Liver (tissue), 3 donors: ENCODE measurements around the gene IRF4.
"Not testable (repeated sequence)": the region's sequence is repeated elsewhere in the genome, so short reads cannot be mapped to it uniquely, and the experiment has no call there.

Source experiments
- MAX ChIP-seq: IDR thresholded peaks from 2 replicates; pipeline ENCODE4 v1.6.1; 2016; ENCODE audit warnings: antibody characterized with exemption
- NR2F2 ChIP-seq: IDR thresholded peaks from 2 replicates; pipeline ENCODE4 v1.6.1; 2016; ENCODE audit warnings: antibody characterized with exemption
- RAD21 ChIP-seq, 2 donors: IDR thresholded peaks; 2 replicates each; pipeline ENCODE4 v1.6.1; 2016; ENCODE audit warnings: antibody characterized with exemption in 2 of 2, mild to moderate bottlenecking in 2 of 2
- RXRA ChIP-seq, 2 donors: IDR thresholded peaks; 2 replicates each; pipeline ENCODE4 v1.6.1; 2017 to 2018; ENCODE audit warnings: antibody characterized with exemption in 2 of 2, mild to moderate bottlenecking in 1 of 2
- TAF1 ChIP-seq: conservative IDR thresholded peaks from 2 replicates; pipeline ENCODE4 v1.6.1; 2016; ENCODE audit warnings: antibody characterized with exemption, mild to moderate bottlenecking
- TF ChIP-seq, protein P1 (sequence below): fragments of 150-350 bp; IDR thresholded peaks from 2 replicates; pipeline ENCODE4 v1.5.1; 2017; ENCODE audit warnings: improper control_type of control experiment, low read depth, low read length; ENCODE audit not compliant: missing input control
- TF ChIP-seq, protein P2 (sequence below): IDR thresholded peaks from 2 replicates; pipeline ENCODE4 v1.6.1; 2016; ENCODE audit warnings: antibody characterized with exemption, mild to moderate bottlenecking
- TF ChIP-seq, protein P3 (sequence below): IDR thresholded peaks from 2 replicates; pipeline ENCODE4 v1.6.1; 2016; ENCODE audit warnings: antibody characterized with exemption
- donor health status: healthy.
- donor health status: healthy.

DNA sequence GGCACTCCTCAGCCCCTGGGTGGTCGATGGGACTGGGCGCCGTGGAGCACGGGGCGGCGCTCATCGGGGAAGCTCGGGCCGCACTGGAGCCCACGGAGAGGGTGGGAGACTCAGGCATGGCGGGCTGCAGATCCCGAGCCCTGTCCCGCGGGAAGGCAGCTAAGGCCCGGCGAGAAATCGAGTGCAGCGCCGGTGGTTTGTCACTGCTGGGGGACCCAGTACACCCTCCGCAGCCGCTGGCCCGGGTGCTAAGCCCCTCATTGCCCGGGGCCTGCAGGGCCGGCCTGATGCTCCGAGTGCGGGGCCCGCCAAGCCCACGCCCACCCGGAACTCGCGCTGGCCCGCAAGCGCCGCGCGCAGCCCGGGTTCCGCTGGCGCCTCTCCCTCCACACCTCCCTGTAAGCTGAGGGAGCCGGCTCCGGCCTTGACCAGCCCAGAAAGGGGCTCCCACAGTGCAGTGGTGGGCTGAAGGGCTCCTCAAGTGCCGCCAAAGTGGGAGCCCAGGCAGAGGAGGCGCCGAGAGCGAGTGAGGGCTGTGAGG, 34.7 kb downstream of the IRF4 start:
- TF ChIP-seq MAX; TAF1; RXRA (IDR thresholded peaks at IDR 0.05); NR2F2; RAD21 (IDR thresholded peaks at IDR 0.05): not testable (repeated sequence)
- TF ChIP-seq, protein P1, sequence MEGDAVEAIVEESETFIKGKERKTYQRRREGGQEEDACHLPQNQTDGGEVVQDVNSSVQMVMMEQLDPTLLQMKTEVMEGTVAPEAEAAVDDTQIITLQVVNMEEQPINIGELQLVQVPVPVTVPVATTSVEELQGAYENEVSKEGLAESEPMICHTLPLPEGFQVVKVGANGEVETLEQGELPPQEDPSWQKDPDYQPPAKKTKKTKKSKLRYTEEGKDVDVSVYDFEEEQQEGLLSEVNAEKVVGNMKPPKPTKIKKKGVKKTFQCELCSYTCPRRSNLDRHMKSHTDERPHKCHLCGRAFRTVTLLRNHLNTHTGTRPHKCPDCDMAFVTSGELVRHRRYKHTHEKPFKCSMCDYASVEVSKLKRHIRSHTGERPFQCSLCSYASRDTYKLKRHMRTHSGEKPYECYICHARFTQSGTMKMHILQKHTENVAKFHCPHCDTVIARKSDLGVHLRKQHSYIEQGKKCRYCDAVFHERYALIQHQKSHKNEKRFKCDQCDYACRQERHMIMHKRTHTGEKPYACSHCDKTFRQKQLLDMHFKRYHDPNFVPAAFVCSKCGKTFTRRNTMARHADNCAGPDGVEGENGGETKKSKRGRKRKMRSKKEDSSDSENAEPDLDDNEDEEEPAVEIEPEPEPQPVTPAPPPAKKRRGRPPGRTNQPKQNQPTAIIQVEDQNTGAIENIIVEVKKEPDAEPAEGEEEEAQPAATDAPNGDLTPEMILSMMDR = not testable (repeated sequence)
- TF ChIP-seq, protein P2, sequence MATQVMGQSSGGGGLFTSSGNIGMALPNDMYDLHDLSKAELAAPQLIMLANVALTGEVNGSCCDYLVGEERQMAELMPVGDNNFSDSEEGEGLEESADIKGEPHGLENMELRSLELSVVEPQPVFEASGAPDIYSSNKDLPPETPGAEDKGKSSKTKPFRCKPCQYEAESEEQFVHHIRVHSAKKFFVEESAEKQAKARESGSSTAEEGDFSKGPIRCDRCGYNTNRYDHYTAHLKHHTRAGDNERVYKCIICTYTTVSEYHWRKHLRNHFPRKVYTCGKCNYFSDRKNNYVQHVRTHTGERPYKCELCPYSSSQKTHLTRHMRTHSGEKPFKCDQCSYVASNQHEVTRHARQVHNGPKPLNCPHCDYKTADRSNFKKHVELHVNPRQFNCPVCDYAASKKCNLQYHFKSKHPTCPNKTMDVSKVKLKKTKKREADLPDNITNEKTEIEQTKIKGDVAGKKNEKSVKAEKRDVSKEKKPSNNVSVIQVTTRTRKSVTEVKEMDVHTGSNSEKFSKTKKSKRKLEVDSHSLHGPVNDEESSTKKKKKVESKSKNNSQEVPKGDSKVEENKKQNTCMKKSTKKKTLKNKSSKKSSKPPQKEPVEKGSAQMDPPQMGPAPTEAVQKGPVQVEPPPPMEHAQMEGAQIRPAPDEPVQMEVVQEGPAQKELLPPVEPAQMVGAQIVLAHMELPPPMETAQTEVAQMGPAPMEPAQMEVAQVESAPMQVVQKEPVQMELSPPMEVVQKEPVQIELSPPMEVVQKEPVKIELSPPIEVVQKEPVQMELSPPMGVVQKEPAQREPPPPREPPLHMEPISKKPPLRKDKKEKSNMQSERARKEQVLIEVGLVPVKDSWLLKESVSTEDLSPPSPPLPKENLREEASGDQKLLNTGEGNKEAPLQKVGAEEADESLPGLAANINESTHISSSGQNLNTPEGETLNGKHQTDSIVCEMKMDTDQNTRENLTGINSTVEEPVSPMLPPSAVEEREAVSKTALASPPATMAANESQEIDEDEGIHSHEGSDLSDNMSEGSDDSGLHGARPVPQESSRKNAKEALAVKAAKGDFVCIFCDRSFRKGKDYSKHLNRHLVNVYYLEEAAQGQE = not testable (repeated sequence)
- TF ChIP-seq, protein P3, sequence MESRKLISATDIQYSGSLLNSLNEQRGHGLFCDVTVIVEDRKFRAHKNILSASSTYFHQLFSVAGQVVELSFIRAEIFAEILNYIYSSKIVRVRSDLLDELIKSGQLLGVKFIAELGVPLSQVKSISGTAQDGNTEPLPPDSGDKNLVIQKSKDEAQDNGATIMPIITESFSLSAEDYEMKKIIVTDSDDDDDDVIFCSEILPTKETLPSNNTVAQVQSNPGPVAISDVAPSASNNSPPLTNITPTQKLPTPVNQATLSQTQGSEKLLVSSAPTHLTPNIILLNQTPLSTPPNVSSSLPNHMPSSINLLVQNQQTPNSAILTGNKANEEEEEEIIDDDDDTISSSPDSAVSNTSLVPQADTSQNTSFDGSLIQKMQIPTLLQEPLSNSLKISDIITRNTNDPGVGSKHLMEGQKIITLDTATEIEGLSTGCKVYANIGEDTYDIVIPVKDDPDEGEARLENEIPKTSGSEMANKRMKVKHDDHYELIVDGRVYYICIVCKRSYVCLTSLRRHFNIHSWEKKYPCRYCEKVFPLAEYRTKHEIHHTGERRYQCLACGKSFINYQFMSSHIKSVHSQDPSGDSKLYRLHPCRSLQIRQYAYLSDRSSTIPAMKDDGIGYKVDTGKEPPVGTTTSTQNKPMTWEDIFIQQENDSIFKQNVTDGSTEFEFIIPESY = not testable (repeated sequence)
